H9 (cell line): ENCODE results near the gene ACSS2. TPM values are rescaled to one million over a fixed set of nuclear protein-coding genes. Genes with fewer than 3 reads are reported as not detected.

Source experiments
- DNase-seq: peaks from one replicate; pipeline ENCODE4 v3.0.0-alpha.2; 2017
- H2AFZ ChIP-seq: one replicate; pipeline ENCODE4 v1.6.1; 2013; ENCODE audit warnings: mild to moderate bottlenecking, low read length, control low read depth, moderate library complexity
- H2AK5ac ChIP-seq: 2 replicates; pipeline ENCODE4 v1.6.1; 2013; ENCODE audit warnings: low read length, control low read depth, mixed read lengths; ENCODE audit not compliant: insufficient read length
- H2BK120ac ChIP-seq: one replicate; pipeline ENCODE4 v1.6.1; 2013; ENCODE audit warnings: low read depth, mild to moderate bottlenecking, low read length, control low read depth, inconsistent platforms; ENCODE audit not compliant: poor library complexity, severe bottlenecking
- H2BK12ac ChIP-seq: 2 replicates; pipeline ENCODE4 v1.6.1; 2013; ENCODE audit warnings: low read length, control low read depth, mixed read lengths, low read depth; ENCODE audit not compliant: insufficient read length
- H2BK15ac ChIP-seq: 2 replicates; pipeline ENCODE4 v1.6.1; 2013; ENCODE audit warnings: low read depth, low read length, control low read depth
- H2BK20ac ChIP-seq: one replicate; pipeline ENCODE4 v1.6.1; 2013; ENCODE audit warnings: low read depth, mild to moderate bottlenecking, low read length, control low read depth, inconsistent platforms; ENCODE audit not compliant: poor library complexity, severe bottlenecking
- H2BK5ac ChIP-seq: 2 replicates; pipeline ENCODE4 v1.6.1; 2013; ENCODE audit warnings: low read length, control low read depth, mixed read lengths; ENCODE audit not compliant: insufficient read length
- H3K14ac ChIP-seq: 2 replicates; pipeline ENCODE4 v1.6.1; 2013; ENCODE audit warnings: low read length, control low read depth; ENCODE audit not compliant: insufficient read depth
- H3K18ac ChIP-seq: 2 replicates; pipeline ENCODE4 v1.6.1; 2013; ENCODE audit warnings: low read depth, mild to moderate bottlenecking, mixed read lengths, low read length, control low read depth; ENCODE audit not compliant: insufficient read length
- H3K23ac ChIP-seq: 2 replicates; pipeline ENCODE4 v1.6.1; 2013; ENCODE audit warnings: low read length, control low read depth, mixed read lengths, low read depth; ENCODE audit not compliant: insufficient read length
- H3K23me2 ChIP-seq: 2 replicates; pipeline ENCODE4 v1.6.1; 2013; ENCODE audit warnings: low read depth, mild to moderate bottlenecking, mixed read lengths, low read length, control low read depth; ENCODE audit not compliant: insufficient read length, poor library complexity, severe bottlenecking
- H3K27ac ChIP-seq: 2 replicates; pipeline ENCODE4 v1.5.1; 2013; ENCODE audit warnings: low read length, control low read depth, mixed read lengths, low read depth; ENCODE audit not compliant: insufficient read length
- H3K27me3 ChIP-seq: 2 replicates; pipeline ENCODE4 v1.6.1; 2013; ENCODE audit warnings: low read length, control low read depth, inconsistent platforms; ENCODE audit not compliant: insufficient read depth
- H3K4ac ChIP-seq: 2 replicates; pipeline ENCODE4 v1.6.1; 2013; ENCODE audit warnings: low read depth, mild to moderate bottlenecking, control low read depth, inconsistent platforms, low read length, moderate library complexity
- H3K4me1 ChIP-seq: 2 replicates; pipeline ENCODE4 v1.6.1; 2013; ENCODE audit warnings: low read length, control low read depth, inconsistent platforms; ENCODE audit not compliant: insufficient read depth
- H3K4me2 ChIP-seq: 2 replicates; pipeline ENCODE4 v1.6.1; 2013; ENCODE audit warnings: low read length, control low read depth, mixed read lengths; ENCODE audit not compliant: insufficient read length, insufficient read depth
- H3K56ac ChIP-seq: 2 replicates; pipeline ENCODE4 v1.6.1; 2013; ENCODE audit warnings: low read depth, mild to moderate bottlenecking, mixed read lengths, low read length, control low read depth; ENCODE audit not compliant: insufficient read length
- H3K79me1 ChIP-seq: 2 replicates; pipeline ENCODE4 v1.6.1; 2013; ENCODE audit warnings: low read depth, mild to moderate bottlenecking, moderate library complexity, low read length, control low read depth, inconsistent platforms; ENCODE audit not compliant: insufficient read depth, poor library complexity, severe bottlenecking
- H3K79me2 ChIP-seq: 2 replicates; pipeline ENCODE4 v1.6.1; 2013; ENCODE audit warnings: low read length, control low read depth, inconsistent platforms; ENCODE audit not compliant: insufficient read depth
- H3K9ac ChIP-seq: 2 replicates; pipeline ENCODE4 v1.6.1; 2013; ENCODE audit warnings: low read length, control low read depth, mixed read lengths; ENCODE audit not compliant: insufficient read length; ENCODE audit errors: extremely low read depth
- H3K9me3 ChIP-seq: one replicate; pipeline ENCODE4 v1.6.1; 2013; ENCODE audit warnings: low read depth, low read length, inconsistent platforms; ENCODE audit not compliant: control insufficient read depth
- H3T11ph ChIP-seq: one replicate; pipeline ENCODE4 v1.6.1; 2013; ENCODE audit warnings: mild to moderate bottlenecking, low read length, control low read depth, inconsistent platforms
- H4K20me1 ChIP-seq: one replicate; pipeline ENCODE4 v1.6.1; 2013; ENCODE audit not compliant: control insufficient read depth, insufficient read length, insufficient read depth
- H4K5ac ChIP-seq: 2 replicates; pipeline ENCODE4 v1.6.1; 2013; ENCODE audit warnings: low read depth, mild to moderate bottlenecking, mixed read lengths, low read length, control low read depth; ENCODE audit not compliant: insufficient read length
- H4K8ac ChIP-seq: replicated peaks from 2 replicates; pipeline ENCODE4 v1.6.1; 2013; ENCODE audit warnings: low read length, control low read depth, mixed read lengths, low read depth; ENCODE audit not compliant: insufficient read length
- H4K91ac ChIP-seq: 2 replicates; pipeline ENCODE4 v1.6.1; 2013; ENCODE audit warnings: low read depth, mild to moderate bottlenecking, moderate library complexity, mixed read lengths, low read length, control low read depth; ENCODE audit not compliant: insufficient read length
- H3K27ac Mint-ChIP-seq, 3 experiments: 2 replicates in 2 of 3; 3 replicates in 1 of 3; pipeline ENCODE4 v1.8.0; 2020 to 2021; ENCODE audit warnings: mixed read lengths in 3 of 3, mild to moderate bottlenecking in 1 of 3, moderate library complexity in 1 of 3
- H3K27me3 Mint-ChIP-seq: 2 replicates; pipeline ENCODE4 v1.8.0; 2021; ENCODE audit warnings: low read depth, mild to moderate bottlenecking, moderate library complexity, mixed read lengths
- H3K36me3 Mint-ChIP-seq, 3 experiments: 2 replicates in 2 of 3; 3 replicates in 1 of 3; pipeline ENCODE4 v1.8.0; 2020 to 2021; ENCODE audit warnings: low read depth in 3 of 3, mixed read lengths in 3 of 3; ENCODE audit not compliant: insufficient read depth in 1 of 3
- H3K4me1 Mint-ChIP-seq, 2 experiments: 2 replicates each; pipeline ENCODE4 v1.8.0; 2020; ENCODE audit warnings: mixed read lengths in 2 of 2
- H3K4me3 Mint-ChIP-seq, 2 experiments: 2 replicates in 1 of 2; 3 replicates in 1 of 2; pipeline ENCODE4 v1.8.0; 2020 to 2021; ENCODE audit warnings: mild to moderate bottlenecking in 2 of 2, mixed read lengths in 2 of 2, moderate library complexity in 1 of 2
- H3K9me3 Mint-ChIP-seq, 2 experiments: 2 replicates in 1 of 2; 3 replicates in 1 of 2; pipeline ENCODE4 v1.8.0; 2020; ENCODE audit warnings: mild to moderate bottlenecking in 2 of 2, mixed read lengths in 2 of 2, moderate library complexity in 1 of 2
- WGBS: extraction: QIAGEN DNeasy Blood & Tissue Kit; methylation state at CpG from one replicate; pipeline ENCODE4 v1.1.7; 2013; ENCODE audit warnings: missing lambda C conversion rate, low lambda C conversion rate, mixed read lengths; ENCODE audit not compliant: insufficient read length; ENCODE audit errors: extremely low coverage; 5-methylcytosine and 5-hydroxymethylcytosine counted together
- total RNA-seq: library from RNA; stranded (reverse); gene quantifications from 2 replicates; pipeline ENCODE4 v1.2.1, GENCODE V29; 2021
- TF ChIP-seq, protein P1 (sequence below): fragments of 200-600 bp; sonication (generic); conservative IDR thresholded peaks from 3 replicates; pipeline ENCODE4 v1.8.0; 2021; ENCODE audit warnings: antibody characterized with exemption, mild to moderate bottlenecking

The ACSS2 gene
- total RNA-seq, 1 experiment from 2014 or later = 15.4 TPM

DNA sequence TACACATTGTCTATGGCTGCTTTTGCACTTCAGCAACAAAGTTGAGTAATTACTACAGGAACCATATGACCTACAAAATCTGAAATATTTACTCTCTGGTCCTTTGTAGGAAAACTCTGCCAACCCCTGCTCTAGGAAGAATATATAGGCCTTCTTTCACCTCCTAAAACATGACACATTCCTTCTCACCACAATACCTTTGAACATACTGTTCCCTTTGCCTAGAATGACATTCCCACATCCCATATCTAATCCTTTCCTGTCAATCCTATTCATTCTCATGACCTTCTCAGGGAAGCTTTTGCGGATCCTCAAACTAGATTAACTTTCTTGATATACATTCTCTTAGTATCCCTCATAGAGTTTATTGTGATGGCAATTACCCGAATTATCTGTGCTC, 33.0 kb upstream of the ACSS2 start:
- peaks cover 0 to 4% (median 3%) of the 10 kb centered on the region in 3 experiments; a peak in 4 of 7 replicates for H3K36me3 Mint-ChIP-seq
- no peak overlapping the region for H3K4me2 ChIP-seq
- no peaks in the 10 kb centered on the region for H3K4me1 Mint-ChIP-seq
- H3K23me2 ChIP-seq = no peaks in the 10 kb centered on the region
- H3K9ac ChIP-seq = no peak overlapping the region
- no peak overlapping the region for H3K56ac ChIP-seq
- H3K27ac Mint-ChIP-seq = no peak overlapping the region
- WGBS = no CpG with 5 or more reads among the region's 2 CpGs
- no peak overlapping the region for H3T11ph ChIP-seq
- no peak overlapping the region for H2AK5ac ChIP-seq
- H4K8ac ChIP-seq = no peak overlapping the region
- H2BK5ac ChIP-seq = no peak overlapping the region
- H2AFZ ChIP-seq = no peak overlapping the region
- TF ChIP-seq, protein P1, sequence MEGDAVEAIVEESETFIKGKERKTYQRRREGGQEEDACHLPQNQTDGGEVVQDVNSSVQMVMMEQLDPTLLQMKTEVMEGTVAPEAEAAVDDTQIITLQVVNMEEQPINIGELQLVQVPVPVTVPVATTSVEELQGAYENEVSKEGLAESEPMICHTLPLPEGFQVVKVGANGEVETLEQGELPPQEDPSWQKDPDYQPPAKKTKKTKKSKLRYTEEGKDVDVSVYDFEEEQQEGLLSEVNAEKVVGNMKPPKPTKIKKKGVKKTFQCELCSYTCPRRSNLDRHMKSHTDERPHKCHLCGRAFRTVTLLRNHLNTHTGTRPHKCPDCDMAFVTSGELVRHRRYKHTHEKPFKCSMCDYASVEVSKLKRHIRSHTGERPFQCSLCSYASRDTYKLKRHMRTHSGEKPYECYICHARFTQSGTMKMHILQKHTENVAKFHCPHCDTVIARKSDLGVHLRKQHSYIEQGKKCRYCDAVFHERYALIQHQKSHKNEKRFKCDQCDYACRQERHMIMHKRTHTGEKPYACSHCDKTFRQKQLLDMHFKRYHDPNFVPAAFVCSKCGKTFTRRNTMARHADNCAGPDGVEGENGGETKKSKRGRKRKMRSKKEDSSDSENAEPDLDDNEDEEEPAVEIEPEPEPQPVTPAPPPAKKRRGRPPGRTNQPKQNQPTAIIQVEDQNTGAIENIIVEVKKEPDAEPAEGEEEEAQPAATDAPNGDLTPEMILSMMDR = no peak
- no peaks in the 10 kb centered on the region for H3K79me1 ChIP-seq
- no peak overlapping the region for H4K91ac ChIP-seq
- no peak for DNase-seq
- no peaks in the 10 kb centered on the region for H3K4me1 ChIP-seq
- no peaks in the 10 kb centered on the region for H3K27me3 ChIP-seq
- no peak overlapping the region for H3K4ac ChIP-seq
- H3K27me3 Mint-ChIP-seq = peaks cover 6% of the 10 kb centered on the region
- no peak overlapping the region for H3K27ac ChIP-seq
- no peak overlapping the region for H3K23ac ChIP-seq
- H4K5ac ChIP-seq = no peak overlapping the region
- H2BK120ac ChIP-seq = no peak overlapping the region
- no peak overlapping the region for H3K4me3 Mint-ChIP-seq
- H3K79me2 ChIP-seq = no peaks in the 10 kb centered on the region
- H3K9me3 ChIP-seq = no peaks in the 10 kb centered on the region
- H2BK12ac ChIP-seq = no peak overlapping the region
- no peak overlapping the region for H3K14ac ChIP-seq
- H3K18ac ChIP-seq = no peak overlapping the region
- H4K20me1 ChIP-seq = no peaks in the 10 kb centered on the region
- no peak overlapping the region for H2BK15ac ChIP-seq
- no peaks in the 10 kb centered on the region for H3K9me3 Mint-ChIP-seq
- H2BK20ac ChIP-seq = no peak overlapping the region
